ENCODE measurements around the gene LHX4.

GRCh38 chr1:180265871-180266270, 35.8 kb downstream of the LHX4 start:
- TF ChIP-seq CTCF (IDR thresholded peaks at IDR 0.05) (no peak), POLR2A (IDR thresholded peaks at IDR 0.05) (no peak), POLR2AphosphoS5 (IDR thresholded peaks at IDR 0.05) (no peak)

Data from transverse colon (tissue), 4 donors.